Sigmoid colon (tissue), 4 donors: ENCODE results near the gene RIPK4.

Experiments
- EP300 ChIP-seq, 4 donors: sonication (generic); formaldehyde crosslinking; IDR thresholded peaks; one replicate each; pipeline ENCODE4 v1.6.1; 2017; ENCODE audit warnings: antibody characterized with exemption in 4 of 4
- POLR2AphosphoS5 ChIP-seq, 4 donors: sonication (generic); formaldehyde crosslinking; IDR thresholded peaks; one replicate each; pipeline ENCODE4 v1.6.1; 2017; ENCODE audit warnings: antibody characterized with exemption in 4 of 4
- TF ChIP-seq, protein P1 (sequence below), 4 experiments: fragments of 450-650 bp in 3 of 4; fragments of 200-600 bp in 1 of 4; IDR thresholded peaks; one replicate each; pipeline ENCODE4 v1.5.1; 2016 to 2019; ENCODE audit warnings: antibody characterized with exemption in 4 of 4, mild to moderate bottlenecking in 3 of 4, moderate library complexity in 2 of 4

DNA sequence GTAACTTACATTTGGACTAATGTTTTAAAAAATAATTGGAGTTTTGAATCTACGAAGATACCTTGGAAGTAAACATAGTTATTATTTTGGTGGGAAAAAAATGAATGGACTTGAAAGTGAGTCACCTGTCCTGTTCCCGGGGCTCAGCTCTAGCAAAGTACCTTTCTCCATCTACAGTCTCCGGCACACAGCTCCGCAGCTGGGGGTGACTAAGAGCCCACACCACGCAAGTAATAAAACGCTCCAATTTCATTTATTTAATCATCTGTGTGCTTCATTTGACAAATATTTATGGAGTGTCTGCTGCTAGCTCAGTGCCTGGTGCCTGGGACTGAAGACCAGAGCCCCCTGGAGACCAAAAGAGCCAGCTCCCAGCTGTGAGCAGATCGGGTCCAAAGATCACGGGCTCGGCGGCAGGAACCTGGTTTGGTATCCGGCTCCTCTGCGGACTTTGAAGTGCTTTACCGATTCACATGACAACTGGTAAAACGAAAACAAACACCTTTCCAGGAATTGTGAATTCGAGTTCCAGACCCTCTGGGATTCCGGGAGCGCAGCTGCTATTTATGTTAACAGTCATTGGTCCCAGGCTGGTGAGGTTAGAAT lies 1.7 kb upstream of the RIPK4 start:
- TF ChIP-seq EP300 (IDR thresholded peaks at IDR 0.05) (no peak), POLR2AphosphoS5 (IDR thresholded peaks at IDR 0.05) (peak in 2 of 4 donors; percentile 24 to 44)
- TF ChIP-seq, protein P1, sequence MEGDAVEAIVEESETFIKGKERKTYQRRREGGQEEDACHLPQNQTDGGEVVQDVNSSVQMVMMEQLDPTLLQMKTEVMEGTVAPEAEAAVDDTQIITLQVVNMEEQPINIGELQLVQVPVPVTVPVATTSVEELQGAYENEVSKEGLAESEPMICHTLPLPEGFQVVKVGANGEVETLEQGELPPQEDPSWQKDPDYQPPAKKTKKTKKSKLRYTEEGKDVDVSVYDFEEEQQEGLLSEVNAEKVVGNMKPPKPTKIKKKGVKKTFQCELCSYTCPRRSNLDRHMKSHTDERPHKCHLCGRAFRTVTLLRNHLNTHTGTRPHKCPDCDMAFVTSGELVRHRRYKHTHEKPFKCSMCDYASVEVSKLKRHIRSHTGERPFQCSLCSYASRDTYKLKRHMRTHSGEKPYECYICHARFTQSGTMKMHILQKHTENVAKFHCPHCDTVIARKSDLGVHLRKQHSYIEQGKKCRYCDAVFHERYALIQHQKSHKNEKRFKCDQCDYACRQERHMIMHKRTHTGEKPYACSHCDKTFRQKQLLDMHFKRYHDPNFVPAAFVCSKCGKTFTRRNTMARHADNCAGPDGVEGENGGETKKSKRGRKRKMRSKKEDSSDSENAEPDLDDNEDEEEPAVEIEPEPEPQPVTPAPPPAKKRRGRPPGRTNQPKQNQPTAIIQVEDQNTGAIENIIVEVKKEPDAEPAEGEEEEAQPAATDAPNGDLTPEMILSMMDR (IDR thresholded peaks at IDR 0.05), result no peak
